ENCODE results near the gene MGST1.

MGST1 gene

GRCh38 chr12:16347391-16348298 lies at the start of gene MGST1:
Gene MGST1 (plus strand): TSS chr12:16347645. CDS start chr12:16354253, 6,608 bp downstream.
- DNase-seq = peak; percentile 95

GRCh38 chr12:16299403-16299802 lies 48.0 kb upstream of the MGST1 start:
- no peak for DNase-seq

- no peak for DNase-seq
Measured at GRCh38 chr12:16300122-16300521, 47.3 kb upstream of the MGST1 start.

GRCh38 chr12:16300736-16301135 lies 46.7 kb upstream of the MGST1 start:
- no peak for DNase-seq

- DNase-seq = no peak
Measured at GRCh38 chr12:16303939-16304338, 43.5 kb upstream of the MGST1 start.

- no peak for DNase-seq
Measured at GRCh38 chr12:16307856-16308475, 39.5 kb upstream of the MGST1 start.

GRCh38 chr12:16310934-16311333 lies 36.5 kb upstream of the MGST1 start:
- no peak for DNase-seq

GRCh38 chr12:16323010-16323409 lies 24.4 kb upstream of the MGST1 start:
- no peak for DNase-seq

- no peak for DNase-seq
Measured at GRCh38 chr12:16323638-16324037, 23.8 kb upstream of the MGST1 start.

GRCh38 chr12:16324272-16324671 lies 23.2 kb upstream of the MGST1 start:
- DNase-seq = no peak

- DNase-seq = no peak
Measured at GRCh38 chr12:16324772-16325171, 22.7 kb upstream of the MGST1 start.

- DNase-seq = no peak
Measured at GRCh38 chr12:16325426-16325825, 22.0 kb upstream of the MGST1 start.

GRCh38 chr12:16327963-16328362 lies 19.5 kb upstream of the MGST1 start:
- no peak for DNase-seq

GRCh38 chr12:16329594-16329993 lies 17.9 kb upstream of the MGST1 start:
- no peak for DNase-seq

GRCh38 chr12:16330560-16330959 lies 16.9 kb upstream of the MGST1 start:
- DNase-seq = no peak

- no peak for DNase-seq
Measured at GRCh38 chr12:16331998-16332397, 15.4 kb upstream of the MGST1 start.

GRCh38 chr12:16335838-16336237 lies 11.6 kb upstream of the MGST1 start:
- no peak for DNase-seq

GRCh38 chr12:16344269-16344668 lies 3.2 kb upstream of the MGST1 start:
- DNase-seq = no peak

- DNase-seq = no peak
Measured at GRCh38 chr12:16345105-16345504, 2.3 kb upstream of the MGST1 start.

- no peak for DNase-seq
Measured at GRCh38 chr12:16346958-16347357, 487 bp upstream of the MGST1 start.

- no peak for DNase-seq
Measured at GRCh38 chr12:16348435-16349130, 1.1 kb downstream of the MGST1 start.

GRCh38 chr12:16349131-16349460 lies 1.7 kb downstream of the MGST1 start:
- DNase-seq = peak; percentile 62

GRCh38 chr12:16350682-16351081 lies 3.2 kb downstream of the MGST1 start:
- DNase-seq = peak; percentile 84

GRCh38 chr12:16352481-16352880 lies 5.0 kb downstream of the MGST1 start:
- DNase-seq = no peak
